ENCODE data around the gene PROS1.
"Not testable (repeated sequence)": the region's sequence is repeated elsewhere in the genome, so short reads cannot be mapped to it uniquely, and the experiment has no call there.

The PROS1 gene

DNA sequence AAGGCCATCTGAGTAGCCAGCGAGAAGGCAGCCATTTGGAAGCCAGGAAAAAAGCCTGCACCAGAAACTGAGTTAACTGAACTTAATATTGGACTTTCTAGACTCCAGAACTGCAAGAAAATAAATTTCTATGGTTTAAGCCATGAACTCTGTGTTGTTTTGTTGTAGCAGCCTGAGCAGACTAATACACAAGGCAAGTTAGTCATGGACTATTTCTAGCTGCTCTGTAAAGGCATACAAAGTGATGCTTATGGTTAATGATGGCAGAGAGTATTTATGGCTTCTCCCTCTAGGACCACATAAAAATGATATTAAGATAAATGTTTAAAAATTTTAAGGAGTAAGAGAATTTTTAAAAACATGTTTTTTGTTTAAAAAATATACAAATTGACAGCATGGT lies 37.1 kb downstream of the PROS1 start:
- H3K4me3 ChIP-seq (ENCODE audit: low read depth, low read length), result no peak overlapping the region
- TF ChIP-seq, protein P1, sequence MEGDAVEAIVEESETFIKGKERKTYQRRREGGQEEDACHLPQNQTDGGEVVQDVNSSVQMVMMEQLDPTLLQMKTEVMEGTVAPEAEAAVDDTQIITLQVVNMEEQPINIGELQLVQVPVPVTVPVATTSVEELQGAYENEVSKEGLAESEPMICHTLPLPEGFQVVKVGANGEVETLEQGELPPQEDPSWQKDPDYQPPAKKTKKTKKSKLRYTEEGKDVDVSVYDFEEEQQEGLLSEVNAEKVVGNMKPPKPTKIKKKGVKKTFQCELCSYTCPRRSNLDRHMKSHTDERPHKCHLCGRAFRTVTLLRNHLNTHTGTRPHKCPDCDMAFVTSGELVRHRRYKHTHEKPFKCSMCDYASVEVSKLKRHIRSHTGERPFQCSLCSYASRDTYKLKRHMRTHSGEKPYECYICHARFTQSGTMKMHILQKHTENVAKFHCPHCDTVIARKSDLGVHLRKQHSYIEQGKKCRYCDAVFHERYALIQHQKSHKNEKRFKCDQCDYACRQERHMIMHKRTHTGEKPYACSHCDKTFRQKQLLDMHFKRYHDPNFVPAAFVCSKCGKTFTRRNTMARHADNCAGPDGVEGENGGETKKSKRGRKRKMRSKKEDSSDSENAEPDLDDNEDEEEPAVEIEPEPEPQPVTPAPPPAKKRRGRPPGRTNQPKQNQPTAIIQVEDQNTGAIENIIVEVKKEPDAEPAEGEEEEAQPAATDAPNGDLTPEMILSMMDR (IDR thresholded peaks at IDR 0.05; ENCODE audit: borderline replicate concordance, insufficient read depth, low read depth, low read length), result no peak

DNA sequence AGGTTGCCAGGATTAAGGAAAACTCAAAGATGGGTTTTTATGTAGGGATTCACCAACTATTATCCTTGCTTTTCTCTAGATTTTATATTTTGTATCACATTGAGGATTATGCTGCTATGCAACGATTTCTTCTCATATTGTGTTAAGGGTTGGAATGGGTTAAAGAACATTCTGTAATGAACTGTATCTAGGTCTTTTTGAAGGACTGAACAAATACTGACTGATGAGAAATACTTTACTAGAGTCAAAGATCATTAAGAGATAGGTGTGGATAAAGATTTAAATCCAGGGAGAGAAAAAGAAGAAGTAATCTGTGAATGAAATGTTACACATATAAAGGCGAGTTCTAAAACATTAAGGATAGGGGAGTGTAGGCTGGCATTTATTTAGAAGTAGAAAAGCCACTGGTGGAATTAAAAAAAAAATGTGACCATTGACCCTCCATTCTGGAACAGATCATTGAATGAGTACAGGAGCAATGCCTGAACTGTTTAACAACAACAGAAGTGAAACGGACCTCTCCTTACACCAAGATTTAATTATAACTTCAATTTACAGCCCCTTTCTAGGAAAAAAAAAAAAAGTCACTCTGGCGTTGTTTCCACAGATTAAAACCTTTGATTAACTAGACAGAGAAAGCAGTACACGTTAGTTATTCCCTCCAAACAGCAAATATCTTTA lies 39.2 kb downstream of the PROS1 start:
- TF ChIP-seq, protein P1 (IDR thresholded peaks at IDR 0.05; ENCODE audit: borderline replicate concordance, insufficient read depth, low read depth, low read length), result no peak
- no peak overlapping the region for H3K4me3 ChIP-seq (ENCODE audit: low read depth, low read length)

DNA sequence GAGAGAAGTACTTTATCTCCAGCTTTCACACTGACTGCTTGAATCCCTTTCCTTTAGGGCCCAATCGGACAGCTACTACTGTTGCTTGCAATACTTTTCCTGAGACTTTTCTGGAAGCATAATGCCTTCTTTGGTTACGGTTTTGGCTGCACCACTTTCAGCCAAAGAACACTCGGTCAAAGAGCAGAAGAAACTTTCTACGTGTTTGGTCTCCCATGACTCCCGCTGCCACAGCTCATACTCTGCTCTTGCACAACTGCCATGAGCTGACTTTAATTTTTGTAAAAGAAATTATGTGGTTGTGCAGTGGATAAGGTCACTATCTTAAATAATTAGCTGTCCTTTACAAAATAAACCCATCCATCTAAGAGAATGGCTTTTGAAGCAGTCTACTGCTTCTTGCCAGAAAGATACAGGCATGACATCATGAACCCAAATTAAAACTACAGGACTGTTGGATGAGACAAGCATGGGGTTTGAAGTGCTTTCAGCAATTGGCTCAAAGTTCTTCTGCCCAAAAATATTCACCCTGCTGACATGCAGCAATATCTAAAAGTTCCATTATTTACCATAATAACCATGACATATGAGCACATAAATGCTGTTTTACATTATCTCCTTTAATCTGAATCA lies 42.0 kb downstream of the PROS1 start:
- TF ChIP-seq, protein P1 (IDR thresholded peaks at IDR 0.05; ENCODE audit: borderline replicate concordance, insufficient read depth, low read depth, low read length), result no peak
- no peak overlapping the region for H3K4me3 ChIP-seq (ENCODE audit: low read depth, low read length)

DNA sequence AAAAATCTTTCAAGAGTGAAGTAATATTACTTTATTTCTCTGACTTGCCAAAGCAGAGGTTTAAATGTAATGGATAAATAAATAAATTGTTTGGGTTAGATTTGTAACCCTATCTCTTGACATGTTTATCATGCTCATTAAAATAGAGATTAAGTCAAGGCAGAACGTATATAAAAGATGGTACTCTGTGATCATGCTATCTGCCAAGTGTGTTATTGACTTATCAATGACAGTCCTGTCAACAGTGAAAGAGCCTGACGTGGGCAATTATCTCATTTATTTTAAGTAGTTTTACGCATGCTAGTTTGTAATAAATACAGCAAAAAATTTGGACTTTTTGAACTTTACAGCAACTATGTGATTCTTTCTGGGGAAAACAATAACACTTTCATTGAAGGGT lies 43.7 kb downstream of the PROS1 start:
- H3K4me3 ChIP-seq (ENCODE audit: low read depth, low read length), result no peak overlapping the region
- TF ChIP-seq, protein P1 (IDR thresholded peaks at IDR 0.05; ENCODE audit: borderline replicate concordance, insufficient read depth, low read depth, low read length), result no peak

DNA sequence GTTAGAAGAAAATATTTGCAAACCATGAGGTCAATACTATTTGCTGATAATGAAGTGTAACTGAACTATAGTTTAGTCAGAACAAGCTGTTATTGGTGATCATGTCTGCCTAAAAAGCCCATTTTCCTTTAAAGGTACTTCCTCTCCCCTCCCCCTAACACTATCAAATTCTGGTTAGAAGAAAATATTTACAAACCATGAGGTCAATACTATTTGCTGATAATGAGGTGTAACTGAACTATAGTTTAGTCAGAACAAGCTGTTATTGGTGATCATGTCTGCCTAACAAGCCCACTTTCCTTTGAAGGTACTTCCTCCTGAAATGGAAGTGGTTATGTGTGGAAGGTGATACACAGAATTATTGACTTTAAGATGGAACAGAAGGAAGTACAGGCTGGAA lies 46.9 kb downstream of the PROS1 start:
- H3K4me3 ChIP-seq (ENCODE audit: low read depth, low read length), result no peak overlapping the region
- TF ChIP-seq, protein P1 (IDR thresholded peaks at IDR 0.05; ENCODE audit: borderline replicate concordance, insufficient read depth, low read depth, low read length), result no peak

DNA sequence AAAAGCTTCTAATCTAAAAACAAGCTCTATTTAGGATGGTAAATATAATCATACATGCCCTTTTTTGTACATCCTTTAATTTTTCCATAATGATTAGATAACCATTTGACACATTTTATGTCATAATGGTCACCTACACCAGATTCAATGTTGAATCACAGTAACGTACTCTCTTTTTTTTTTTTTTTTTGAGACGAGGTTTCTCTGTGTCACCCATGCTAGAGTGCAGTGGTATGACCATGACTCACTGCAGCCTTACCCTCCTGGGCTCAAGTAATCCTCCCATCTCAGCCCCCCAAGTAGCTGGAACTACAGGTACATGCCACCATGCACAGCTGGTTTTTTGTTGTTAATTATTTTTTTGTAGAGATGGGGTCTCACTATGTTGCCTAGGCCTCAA lies 49.2 kb downstream of the PROS1 start:
- H3K4me3 ChIP-seq (ENCODE audit: low read depth, low read length), result no peak overlapping the region
- TF ChIP-seq, protein P1 (IDR thresholded peaks at IDR 0.05; ENCODE audit: borderline replicate concordance, insufficient read depth, low read depth, low read length), result no peak

DNA sequence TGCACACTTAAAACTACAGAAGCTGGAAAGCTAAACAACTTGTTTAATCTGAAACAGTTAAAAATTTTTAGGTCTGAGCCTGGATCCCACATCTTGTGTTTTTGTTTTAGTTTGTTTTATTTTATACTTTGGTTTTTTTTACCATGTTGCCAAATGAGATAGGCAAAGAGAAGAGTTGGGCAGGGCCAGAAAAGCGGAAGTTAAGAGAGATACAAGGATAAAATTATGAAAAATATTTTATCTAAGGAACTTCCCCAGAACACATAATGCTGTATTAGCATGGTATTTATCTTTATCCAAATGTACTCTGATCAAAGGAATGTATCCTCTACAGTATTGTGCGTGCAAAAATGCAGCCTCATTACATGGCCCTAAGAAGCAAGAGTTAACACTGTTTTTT lies 50.7 kb downstream of the PROS1 start:
- TF ChIP-seq, protein P1 (IDR thresholded peaks at IDR 0.05; ENCODE audit: borderline replicate concordance, insufficient read depth, low read depth, low read length), result no peak
- H3K4me3 ChIP-seq (ENCODE audit: low read depth, low read length), result no peak overlapping the region

DNA sequence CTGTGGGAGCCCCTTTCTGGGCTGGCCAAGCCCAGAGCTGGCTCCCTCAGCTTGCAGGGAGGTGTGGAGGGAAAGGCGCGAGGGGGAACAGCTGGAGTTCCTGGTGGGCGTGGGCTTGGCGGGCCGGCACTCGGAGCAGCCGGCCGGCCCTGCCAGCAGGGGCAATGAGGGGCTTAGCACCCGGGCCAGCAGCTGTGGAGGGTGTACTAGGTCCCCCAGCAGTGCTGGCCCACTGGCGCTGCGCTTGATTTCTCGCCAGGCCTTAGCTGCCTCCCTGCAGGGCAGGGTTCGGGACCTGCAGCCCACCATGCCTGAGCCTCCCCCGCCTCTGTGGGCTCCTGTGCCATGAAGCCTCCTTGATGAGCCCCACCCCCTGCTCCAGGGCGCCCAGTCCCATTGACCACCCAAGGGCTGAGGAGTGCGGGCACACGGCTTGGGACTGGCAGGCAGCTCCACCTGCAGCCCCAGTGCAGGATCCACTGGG lies 56.1 kb downstream of the PROS1 start:
- H3K4me3 ChIP-seq (ENCODE audit: low read depth, low read length), result not testable (repeated sequence)

DNA sequence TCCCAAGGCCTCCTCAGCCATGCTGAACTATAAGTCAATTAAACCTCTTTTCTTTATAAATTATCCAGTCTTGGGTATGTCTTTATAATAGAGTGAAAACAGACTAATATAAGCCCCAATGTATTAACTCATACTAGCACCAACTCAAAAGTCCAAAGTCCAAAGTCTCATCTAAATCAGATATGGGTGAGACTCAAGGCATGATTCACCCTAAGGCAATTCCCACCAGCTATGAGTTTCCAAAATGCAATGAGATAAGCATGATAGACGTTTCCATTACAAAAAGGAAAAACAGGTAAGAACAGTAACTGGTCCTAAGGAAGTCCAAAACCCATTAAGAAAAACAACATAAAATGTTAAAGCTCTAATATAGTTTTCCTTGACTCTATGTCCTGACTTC lies 60.1 kb downstream of the PROS1 start:
- H3K4me3 ChIP-seq (ENCODE audit: low read depth, low read length), result not testable (repeated sequence)

Data from GM12875 (cell line).